Neutrophil (primary cell): ENCODE measurements around the gene FMNL1.
"Not testable (repeated sequence)": the region's sequence is repeated elsewhere in the genome, so short reads cannot be mapped to it uniquely, and the experiment has no call there.

ENCODE experiments used
- H3K27ac ChIP-seq: fragments of 200-600 bp; sonication (generic); 2 replicates; pipeline ENCODE4 v1.5.1; 2016; ENCODE audit warnings: mild to moderate bottlenecking, moderate library complexity
- H3K27me3 ChIP-seq: fragments of 200-600 bp; sonication (generic); 2 replicates; pipeline ENCODE4 v1.6.0; 2016; ENCODE audit warnings: mild to moderate bottlenecking
- H3K36me3 ChIP-seq: fragments of 200-600 bp; sonication (generic); 2 replicates; pipeline ENCODE4 v1.5.1; 2017
- H3K4me1 ChIP-seq, 2 experiments: fragments of 200-600 bp in 1 of 2; sonication (generic) in 1 of 2; 1 replicate in 1 of 2; 2 replicates in 1 of 2; pipeline versions ENCODE4 v1.5.1 to v1.6.1; 2013 to 2016; ENCODE audit warnings: low read depth in 1 of 2, low read length in 1 of 2, mild to moderate bottlenecking in 1 of 2, moderate library complexity in 1 of 2; ENCODE audit not compliant: control insufficient read depth in 1 of 2, insufficient read depth in 1 of 2
- H3K4me3 ChIP-seq, 2 experiments: fragments of 200-600 bp in 1 of 2; sonication (generic) in 1 of 2; 1 replicate in 1 of 2; 2 replicates in 1 of 2; pipeline ENCODE4 v1.5.1; 2013 to 2016; ENCODE audit warnings: low read depth in 1 of 2, low read length in 1 of 2, mild to moderate bottlenecking in 1 of 2, moderate library complexity in 1 of 2
- H3K9me3 ChIP-seq: fragments of 200-600 bp; sonication (generic); 2 replicates; pipeline ENCODE4 v1.5.1; 2016
- TF ChIP-seq, protein P1 (sequence below): fragments of 200-600 bp; sonication (generic); IDR thresholded peaks from 2 replicates; pipeline ENCODE4 v1.5.1; 2016; ENCODE audit warnings: antibody characterized with exemption

Gene FMNL1

DNA sequence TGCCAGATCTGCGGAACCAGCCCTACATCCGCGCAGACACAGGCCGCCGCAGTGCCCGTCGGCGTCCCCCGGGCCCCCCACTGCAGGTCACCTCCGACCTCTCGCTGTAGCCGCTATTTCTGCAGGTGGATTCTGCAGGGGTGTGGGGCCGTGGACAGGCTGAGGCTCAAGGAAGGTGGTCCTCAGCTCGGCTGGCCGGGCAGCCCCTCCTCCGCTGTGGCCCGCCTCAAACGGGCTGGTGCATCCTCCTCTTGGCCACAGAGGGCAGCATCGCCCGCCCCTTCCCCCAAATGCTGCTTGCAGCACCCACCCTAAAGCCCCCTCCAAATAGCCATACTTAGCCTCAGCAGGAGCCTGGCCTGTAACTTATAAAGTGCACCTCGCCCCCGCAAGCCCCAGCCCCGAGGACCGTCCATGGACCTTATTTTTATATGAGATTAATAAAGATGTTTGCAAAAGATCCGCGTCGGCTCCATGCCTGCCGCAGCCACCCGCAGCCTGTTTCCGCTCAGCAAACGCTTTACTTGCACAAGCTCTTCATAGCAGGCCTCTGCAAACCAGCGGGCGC is 25.3 kb downstream of the FMNL1 start:
- Histone ChIP-seq H3K27me3 (no peaks in the 10 kb centered on the region), H3K9me3 (peaks cover 13% of the 10 kb centered on the region), H3K36me3 (peaks cover 98% of the 10 kb centered on the region), H3K4me3 (peak overlapping the region; percentile 55 to 64), H3K27ac (peak overlapping the region; percentile 87), H3K4me1 (peaks cover 35 to 39% of the 10 kb centered on the region in 2 experiments)
- TF ChIP-seq, protein P1, sequence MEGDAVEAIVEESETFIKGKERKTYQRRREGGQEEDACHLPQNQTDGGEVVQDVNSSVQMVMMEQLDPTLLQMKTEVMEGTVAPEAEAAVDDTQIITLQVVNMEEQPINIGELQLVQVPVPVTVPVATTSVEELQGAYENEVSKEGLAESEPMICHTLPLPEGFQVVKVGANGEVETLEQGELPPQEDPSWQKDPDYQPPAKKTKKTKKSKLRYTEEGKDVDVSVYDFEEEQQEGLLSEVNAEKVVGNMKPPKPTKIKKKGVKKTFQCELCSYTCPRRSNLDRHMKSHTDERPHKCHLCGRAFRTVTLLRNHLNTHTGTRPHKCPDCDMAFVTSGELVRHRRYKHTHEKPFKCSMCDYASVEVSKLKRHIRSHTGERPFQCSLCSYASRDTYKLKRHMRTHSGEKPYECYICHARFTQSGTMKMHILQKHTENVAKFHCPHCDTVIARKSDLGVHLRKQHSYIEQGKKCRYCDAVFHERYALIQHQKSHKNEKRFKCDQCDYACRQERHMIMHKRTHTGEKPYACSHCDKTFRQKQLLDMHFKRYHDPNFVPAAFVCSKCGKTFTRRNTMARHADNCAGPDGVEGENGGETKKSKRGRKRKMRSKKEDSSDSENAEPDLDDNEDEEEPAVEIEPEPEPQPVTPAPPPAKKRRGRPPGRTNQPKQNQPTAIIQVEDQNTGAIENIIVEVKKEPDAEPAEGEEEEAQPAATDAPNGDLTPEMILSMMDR: no peak

DNA sequence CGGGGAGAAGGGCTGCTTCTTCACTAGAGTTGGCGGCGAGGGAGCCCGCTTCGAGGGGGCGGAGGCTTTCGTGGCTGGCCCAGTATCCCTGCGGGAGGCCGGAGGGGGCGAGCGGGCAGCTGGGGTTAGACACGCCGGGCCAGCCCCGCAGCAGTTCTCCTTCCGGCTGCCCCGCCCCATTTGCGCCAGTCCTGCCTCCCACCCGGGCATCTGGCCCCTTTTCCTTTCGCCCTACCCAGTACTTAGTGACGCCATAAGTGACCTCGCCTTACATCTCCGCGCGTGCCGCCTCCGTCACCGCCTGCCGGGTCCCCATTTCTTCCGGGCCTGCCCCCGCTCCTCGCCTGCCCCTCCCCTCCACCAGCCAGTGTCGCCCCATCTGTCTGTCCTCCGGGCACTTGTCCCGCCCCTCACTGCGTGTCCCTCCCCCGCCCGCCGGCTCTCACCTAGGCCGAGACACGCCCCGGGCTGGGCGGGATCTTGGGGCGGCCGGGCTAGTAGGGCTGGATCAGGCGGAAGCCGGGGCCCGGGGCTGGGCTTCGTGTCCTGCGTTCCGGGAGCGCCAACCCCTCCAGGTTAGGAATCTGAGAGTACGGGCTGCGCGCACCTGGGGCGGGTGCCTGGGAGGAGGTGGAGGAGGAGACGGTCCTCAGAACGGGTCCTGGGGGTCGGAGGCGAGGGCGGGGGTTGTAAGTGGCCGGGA is 25.9 kb downstream of the FMNL1 start:
- peak overlapping the region; percentile 55 to 64 for H3K4me3 ChIP-seq
- H3K27ac ChIP-seq: peak overlapping the region; percentile 87
- peaks cover 98% of the 10 kb centered on the region for H3K36me3 ChIP-seq
- peaks cover 35 to 39% of the 10 kb centered on the region in 2 experiments for H3K4me1 ChIP-seq
- TF ChIP-seq, protein P1: peak; percentile 22
- peaks cover 13% of the 10 kb centered on the region for H3K9me3 ChIP-seq
- H3K27me3 ChIP-seq: no peaks in the 10 kb centered on the region

DNA sequence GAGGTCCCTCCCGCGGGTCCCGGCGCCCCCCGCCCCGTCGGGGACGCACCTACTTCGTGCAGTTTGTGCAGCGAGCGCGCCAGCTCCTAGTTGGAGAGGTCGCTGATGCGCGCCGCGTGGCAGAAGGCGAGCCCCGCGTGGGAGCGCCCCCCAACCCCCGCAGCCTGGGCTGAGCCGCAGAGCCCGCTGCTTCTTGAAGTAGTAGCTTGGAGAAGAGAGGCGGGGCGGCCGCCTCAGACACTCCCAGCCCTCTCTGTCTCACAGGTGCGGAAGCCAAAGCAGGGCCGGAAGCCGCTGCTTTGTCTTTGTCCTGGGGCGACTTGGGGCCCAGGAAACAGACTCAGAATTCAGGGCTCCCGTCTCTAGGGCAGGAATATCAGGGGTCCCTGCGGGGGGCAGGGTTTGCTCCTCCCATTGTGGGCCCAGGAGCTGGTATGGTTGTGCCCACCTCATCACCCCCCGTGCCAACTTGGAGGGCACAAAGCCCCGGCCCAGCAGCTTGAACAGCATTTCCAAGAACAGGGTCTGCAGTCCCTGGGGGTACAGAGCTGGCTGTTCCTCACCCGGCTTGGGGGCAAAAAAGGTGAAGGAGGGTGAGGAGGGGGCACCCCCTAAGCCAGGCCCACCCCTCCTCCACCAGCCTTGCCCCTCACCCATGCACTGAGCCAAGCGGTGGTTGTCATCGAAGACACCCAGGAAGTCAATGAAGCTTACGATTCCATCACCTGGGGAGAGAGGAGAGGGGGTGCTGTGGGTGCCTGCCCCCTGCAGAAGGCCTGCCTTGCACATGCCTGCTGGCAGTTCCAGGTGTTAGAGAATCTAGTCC is 26.7 kb downstream of the FMNL1 start:
- peaks cover 35 to 39% of the 10 kb centered on the region in 2 experiments for H3K4me1 ChIP-seq

DNA sequence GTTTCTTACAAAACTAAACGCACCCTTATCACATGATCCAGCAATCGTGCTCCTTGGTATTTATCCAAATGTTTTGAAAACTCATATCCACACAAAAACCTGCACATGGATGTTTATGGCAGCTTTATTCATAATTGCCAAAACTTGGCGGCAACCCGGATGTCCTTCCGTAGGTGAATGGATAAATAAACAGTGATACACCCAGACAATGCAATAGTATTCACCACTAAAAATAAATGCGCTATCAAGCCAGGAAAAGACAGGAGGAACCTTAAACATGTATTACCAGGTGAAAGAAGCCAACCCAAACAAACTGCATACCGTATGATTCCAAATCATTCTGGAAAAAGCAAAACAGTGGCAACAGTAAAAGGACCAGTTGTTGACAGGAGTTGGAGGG is 30.2 kb downstream of the FMNL1 start:
- Histone ChIP-seq H3K9me3 (no peaks in the 10 kb centered on the region), H3K27ac (no peak overlapping the region), H3K27me3 (no peaks in the 10 kb centered on the region), H3K4me1 (peaks cover 18 to 38% of the 10 kb centered on the region in 2 experiments), H3K4me3 (no peak overlapping the region), H3K36me3 (peaks cover 58% of the 10 kb centered on the region)
- TF ChIP-seq, protein P1: no peak

More for the DNA sequence above, 26.7 kb downstream of the FMNL1 start:
- H3K36me3 ChIP-seq: peaks cover 90% of the 10 kb centered on the region
- TF ChIP-seq, protein P1: no peak
- H3K4me3 ChIP-seq: peak overlapping the region; percentile 55 to 64
- no peaks in the 10 kb centered on the region for H3K27me3 ChIP-seq
- H3K9me3 ChIP-seq: peaks cover 8% of the 10 kb centered on the region
- peak overlapping the region; percentile 87 for H3K27ac ChIP-seq

DNA sequence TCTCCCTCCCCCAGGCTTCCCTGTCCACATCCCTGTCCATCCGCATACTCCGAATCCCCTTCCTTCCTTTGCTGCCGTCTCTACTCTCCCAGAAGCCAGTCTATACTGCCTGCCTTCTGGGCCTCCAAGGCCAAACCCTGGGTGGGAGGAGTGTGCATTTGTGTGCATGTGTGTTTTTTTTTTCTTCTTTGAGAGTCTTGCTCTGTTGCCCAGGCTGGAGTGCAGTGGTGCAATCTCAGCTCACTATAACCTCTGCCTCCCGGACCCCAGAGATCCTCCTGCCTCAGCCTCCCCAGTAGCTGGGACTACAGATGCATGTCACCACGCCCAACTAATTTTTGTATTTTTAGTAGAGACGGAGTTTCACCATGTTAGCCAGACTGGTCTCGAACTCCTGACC is 31.6 kb downstream of the FMNL1 start:
- H3K9me3 ChIP-seq, H3K27ac ChIP-seq, H3K27me3 ChIP-seq, H3K4me3 ChIP-seq: not testable (repeated sequence)
- Histone ChIP-seq H3K36me3 (peaks cover 45% of the 10 kb centered on the region), H3K4me1 (peaks cover 7 to 31% of the 10 kb centered on the region in 2 experiments)
